IMR-90 (cell line): ENCODE results near the gene PTPN3. TPM values are rescaled to one million over a fixed set of nuclear protein-coding genes. Genes with fewer than 3 reads are reported as not detected.

ENCODE experiments used
- ATAC-seq: fragments of 200-7000 bp; cut with Tn5 transposase; 2 replicates; pipeline ENCODE4 v1.9.1; 2020; ENCODE audit warnings: low read depth, mild to moderate bottlenecking, moderate library complexity
- BruUV-seq: library from RNA; stranded (reverse); fragments of 400-500 nt; replicated peaks from 2 replicates; lab custom pipeline; 2021; lab: Mats Ljungman, UMichigan
- CTCF ChIA-PET: fragments of 300-600 bp; formaldehyde crosslinking; extraction: SDS; loops from one replicate; lab custom pipeline; 2021; ENCODE audit warnings: antibody characterized with exemption; lab: Yijun Ruan, JAX
- POLR2A ChIA-PET: fragments of 300-600 bp; sonication (Branson Sonifier 250); formaldehyde crosslinking; loops from one replicate; lab custom pipeline; 2022; ENCODE audit warnings: antibody characterized with exemption; ENCODE audit not compliant: unreplicated experiment; lab: Charles Lee
- DNase-seq: peaks from one replicate; pipeline ENCODE4 v3.0.0; 2013
- H2AFZ ChIP-seq: replicated peaks from 2 replicates; pipeline ENCODE3; 2013; ENCODE audit warnings: low read length, mild to moderate bottlenecking; ENCODE audit not compliant: poor library complexity
- H2AK5ac ChIP-seq: 2 replicates; pipeline ENCODE4 v1.6.1; 2013; ENCODE audit warnings: low read depth, low read length, inconsistent platforms
- H2AK9ac ChIP-seq: replicated peaks from 2 replicates; pipeline ENCODE3; 2013; ENCODE audit warnings: mild to moderate bottlenecking, low read depth, low read length, moderate library complexity; ENCODE audit not compliant: poor library complexity
- H2BK120ac ChIP-seq: 2 replicates; pipeline ENCODE4 v1.6.1; 2013; ENCODE audit warnings: low read depth, low read length, inconsistent platforms
- H2BK15ac ChIP-seq: 3 replicates; pipeline ENCODE4 v1.6.1; 2013; ENCODE audit warnings: low read depth, low read length, inconsistent platforms
- H2BK20ac ChIP-seq: 2 replicates; pipeline ENCODE4 v1.6.1; 2013; ENCODE audit warnings: low read depth, mild to moderate bottlenecking, inconsistent platforms, low read length, moderate library complexity
- H2BK5ac ChIP-seq: 2 replicates; pipeline ENCODE4 v1.6.1; 2013; ENCODE audit warnings: mild to moderate bottlenecking, low read depth, low read length, inconsistent platforms; ENCODE audit not compliant: poor library complexity, severe bottlenecking
- H3K14ac ChIP-seq: replicated peaks from 2 replicates; pipeline ENCODE4 v1.6.1; 2013; ENCODE audit warnings: low read depth, low read length, inconsistent platforms
- H3K18ac ChIP-seq: 2 replicates; pipeline ENCODE4 v1.6.1; 2013; ENCODE audit warnings: low read depth, low read length, control low read depth
- H3K23ac ChIP-seq: 2 replicates; pipeline ENCODE4 v1.6.1; 2013; ENCODE audit warnings: low read depth, low read length, inconsistent platforms
- H3K27ac ChIP-seq: 2 replicates; pipeline ENCODE4 v1.5.1; 2013; ENCODE audit warnings: mild to moderate bottlenecking, control low read depth, low read length; ENCODE audit not compliant: insufficient read depth
- H3K27me3 ChIP-seq: 2 replicates; pipeline ENCODE4 v1.6.1; 2013; ENCODE audit warnings: low read length; ENCODE audit not compliant: control insufficient read depth, insufficient read depth
- H3K36me3 ChIP-seq: 2 replicates; pipeline ENCODE4 v1.6.1; 2013; ENCODE audit warnings: low read length, mixed read lengths; ENCODE audit not compliant: control insufficient read depth, insufficient read depth
- H3K4ac ChIP-seq: 2 replicates; pipeline ENCODE4 v1.6.1; 2013; ENCODE audit warnings: low read depth, low read length, inconsistent platforms
- H3K4me1 ChIP-seq: 2 replicates; pipeline ENCODE4 v1.6.1; 2013; ENCODE audit warnings: low read length, mixed read lengths; ENCODE audit not compliant: control insufficient read depth, insufficient read depth
- H3K4me2 ChIP-seq: 2 replicates; pipeline ENCODE4 v1.6.1; 2013; ENCODE audit warnings: low read depth, mild to moderate bottlenecking, control low read depth, low read length, moderate library complexity
- H3K4me3 ChIP-seq: 2 replicates; pipeline ENCODE4 v1.5.1; 2013; ENCODE audit warnings: low read depth, mild to moderate bottlenecking, control low read depth, low read length, moderate library complexity; ENCODE audit not compliant: insufficient read depth
- H3K56ac ChIP-seq: 2 replicates; pipeline ENCODE4 v1.6.1; 2013; ENCODE audit warnings: low read length, inconsistent platforms; ENCODE audit not compliant: insufficient read depth; ENCODE audit errors: extremely low read depth
- H3K79me1 ChIP-seq, 2 experiments: 2 replicates each; pipeline ENCODE4 v1.6.1; 2013; ENCODE audit warnings: low read length in 2 of 2, inconsistent platforms in 1 of 2, low read depth in 1 of 2
- H3K9ac ChIP-seq: 2 replicates; pipeline ENCODE4 v1.6.1; 2013; ENCODE audit warnings: low read depth, low read length, control low read depth
- H3K9me1 ChIP-seq: 2 replicates; pipeline ENCODE4 v1.6.1; 2013; ENCODE audit warnings: low read length, inconsistent platforms; ENCODE audit not compliant: insufficient read depth
- H3K9me3 ChIP-seq: 2 replicates; pipeline ENCODE4 v1.6.1; 2013; ENCODE audit warnings: low read length; ENCODE audit not compliant: control insufficient read depth, insufficient read depth
- H4K20me1 ChIP-seq: 2 replicates; pipeline ENCODE4 v1.6.1; 2013; ENCODE audit warnings: low read length, inconsistent platforms; ENCODE audit not compliant: insufficient read depth
- H4K5ac ChIP-seq: 2 replicates; pipeline ENCODE4 v1.6.1; 2013; ENCODE audit warnings: mild to moderate bottlenecking, low read depth, low read length, control low read depth
- H4K8ac ChIP-seq, 2 experiments: 2 replicates each; pipeline ENCODE4 v1.6.1; 2013; ENCODE audit warnings: low read depth in 2 of 2, low read length in 2 of 2, control low read depth in 1 of 2, inconsistent platforms in 1 of 2
- H4K91ac ChIP-seq: 2 replicates; pipeline ENCODE4 v1.6.1; 2013; ENCODE audit warnings: low read depth, low read length, inconsistent platforms; ENCODE audit not compliant: insufficient read depth
- FOS ChIP-seq: fragments of 150-350 bp; IDR thresholded peaks from 2 replicates; pipeline ENCODE4 v1.6.1; 2016; ENCODE audit warnings: low read depth, low read length
- USF2 ChIP-seq: fragments of 150-350 bp; IDR thresholded peaks from 2 replicates; pipeline ENCODE4 v1.6.1; 2017; ENCODE audit warnings: mild to moderate bottlenecking, antibody characterized with exemption, low read length, low read depth
- WGBS, 2 experiments: methylation state at CpG; one replicate each; pipeline versions ENCODE4 v1.1.5 to v1.1.7; 2013; ENCODE audit warnings: missing lambda C conversion rate in 2 of 2; ENCODE audit not compliant: insufficient read length in 1 of 2; ENCODE audit errors: extremely low coverage in 2 of 2; 5-methylcytosine and 5-hydroxymethylcytosine counted together
- dilution Hi-C: fragments of 300-500 bp; cut with HindIII; formaldehyde crosslinking; loops from one replicate; pipeline ENCODE4 v1.14.3; 2018; ENCODE audit warnings: low sequenced_read_pairs; ENCODE audit not compliant: unreplicated experiment
- in situ Hi-C: fragments of 300-500 bp; cut with MboI; formaldehyde crosslinking; loops from 3 replicates; pipeline ENCODE4 v1.14.3; 2019; ENCODE audit warnings: low sequenced_read_pairs, inconsistent platforms, mixed read lengths
- intact Hi-C: fragments of 100-400 bp; cut with micrococcal nuclease; formaldehyde crosslinking; loops from 2 replicates; pipeline ENCODE4 v1.10.0; 2022
- polyA plus RNA-seq, 3 experiments: library from polyadenylated mRNA; depleted of rRNA; stranded (reverse); fragments of >200 nt; gene quantifications; 2 replicates each; pipeline ENCODE4 v1.2.3, GENCODE V29; 2012; ENCODE audit warnings: low replicate concordance in 1 of 3
- total RNA-seq: library from RNA; depleted of rRNA; stranded (reverse); fragments of >200 nt; gene quantifications from 2 replicates; pipeline ENCODE4 v1.2.3, GENCODE V29; 2012

PTPN3 gene
- total and polyA plus RNA-seq, 2 of the 4 experiments (the other 2 are of a cell fraction): 0.72 to 0.89 TPM

- Histone ChIP-seq H4K5ac (no peak overlapping the region), H3K4me3 (no peak overlapping the region), H2AFZ (no peak overlapping the region), H2BK120ac (no peak overlapping the region), H2BK5ac (no peak overlapping the region), H3K36me3 (no peaks in the 10 kb centered on the region), H3K14ac (no peak overlapping the region), H3K4ac (no peak overlapping the region), H3K56ac (no peak overlapping the region), H3K9ac (no peak overlapping the region), H3K23ac (no peak overlapping the region), H3K18ac (no peak overlapping the region), H3K27ac (no peak overlapping the region), H4K8ac (no peak overlapping the region), H4K91ac (no peak overlapping the region), H3K4me1 (no peaks in the 10 kb centered on the region), H4K20me1 (no peaks in the 10 kb centered on the region), H2AK5ac (no peak overlapping the region), H3K9me3 (no peaks in the 10 kb centered on the region), H2BK15ac (no peak overlapping the region), H2AK9ac (no peak overlapping the region), H3K4me2 (no peak overlapping the region), H3K79me1 (no peaks in the 10 kb centered on the region; a peak in 1 of 4 replicates), H2BK20ac (no peak overlapping the region), H3K9me1 (no peaks in the 10 kb centered on the region), H3K27me3 (no peaks in the 10 kb centered on the region; the same call in none of the 2 replicates)
- intact Hi-C loops: no loop called here
- no peak for ATAC-seq
- BruUV-seq: no TSS peak
- ChIA-PET POLR2A (no interaction called here), CTCF (no interaction called here)
- TF ChIP-seq USF2 (no peak), FOS (no peak)
- no CpG with 5 or more reads among the region's 7 CpGs for WGBS, 2 experiments
- DNase-seq: no peak
- in situ Hi-C loops: no loop called here
- dilution Hi-C loops: no loop called here
These were observed 34.0 kb downstream of the PTPN3 start for GRCh38 chr9:109463924-109464625.
